Measurements from ENCODE around the gene TRIM65. TPM values are rescaled to one million over a fixed set of nuclear protein-coding genes. Genes with fewer than 3 reads are reported as not detected.

Gene TRIM65
- total and polyA plus RNA-seq, 2 of the 13 experiments (the other 11 are each of a cell fraction or from before 2014, with no cell fraction given): 10.3 to 22.4 TPM

DNA sequence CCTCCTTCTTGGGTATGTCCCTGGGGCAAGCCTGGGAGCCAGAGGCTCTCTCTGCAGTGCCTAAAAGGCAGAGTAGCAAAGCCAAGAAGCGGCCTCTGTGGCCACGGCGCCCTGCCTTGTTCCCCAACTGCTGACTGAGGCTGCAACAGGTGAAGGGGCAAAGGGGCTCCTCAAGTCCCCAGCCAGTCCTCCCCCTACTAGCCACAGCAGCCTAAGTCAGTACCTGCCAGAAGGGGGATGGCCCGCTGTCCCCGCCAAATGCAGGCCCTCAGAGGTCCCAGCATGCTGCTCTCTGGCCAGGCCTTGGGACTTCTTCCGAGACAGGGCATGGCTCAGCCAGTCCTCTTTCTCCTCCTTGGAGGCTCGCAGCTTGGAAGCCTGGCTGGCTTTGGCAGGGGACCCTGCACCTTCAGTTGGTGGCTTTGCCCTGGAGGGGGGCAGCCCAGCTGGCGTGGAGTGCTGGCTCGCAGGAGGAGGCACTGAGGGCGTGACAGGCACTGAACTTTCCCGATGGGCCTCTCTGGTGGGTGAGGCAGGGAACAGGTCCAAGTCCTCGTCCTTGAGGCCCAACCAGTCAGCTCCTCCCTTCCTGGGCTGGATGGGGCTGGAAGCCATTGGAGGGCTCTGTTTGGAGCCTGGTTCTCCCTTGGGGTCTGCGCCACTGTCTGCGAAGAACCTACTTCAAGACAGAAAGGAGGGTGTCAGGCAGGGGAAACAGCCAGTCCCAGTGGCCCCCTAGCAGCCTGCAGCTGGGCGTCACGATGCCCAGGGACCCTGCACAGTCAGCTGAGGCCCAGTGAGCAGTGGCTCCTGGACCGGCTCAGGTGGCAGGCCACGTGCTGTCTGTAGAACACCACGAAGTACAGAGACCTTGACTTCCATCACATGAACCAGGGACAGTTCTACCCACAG lies 26.5 kb upstream of the TRIM65 start (continued):
- TF ChIP-seq ZNF687 (CRISPR knock-in tag; IDR thresholded peaks at IDR 0.05) (peak; percentile 95), HNF4G (IDR thresholded peaks at IDR 0.05; ENCODE audit: borderline replicate concordance, low read depth, low read length) (no peak), HNF4G (CRISPR knock-in tag; IDR thresholded peaks at IDR 0.05; ENCODE audit: borderline replicate concordance, low read depth) (0 out of 2 replicates have a peak, but pooled peaks have one; percentile 14)

DNA sequence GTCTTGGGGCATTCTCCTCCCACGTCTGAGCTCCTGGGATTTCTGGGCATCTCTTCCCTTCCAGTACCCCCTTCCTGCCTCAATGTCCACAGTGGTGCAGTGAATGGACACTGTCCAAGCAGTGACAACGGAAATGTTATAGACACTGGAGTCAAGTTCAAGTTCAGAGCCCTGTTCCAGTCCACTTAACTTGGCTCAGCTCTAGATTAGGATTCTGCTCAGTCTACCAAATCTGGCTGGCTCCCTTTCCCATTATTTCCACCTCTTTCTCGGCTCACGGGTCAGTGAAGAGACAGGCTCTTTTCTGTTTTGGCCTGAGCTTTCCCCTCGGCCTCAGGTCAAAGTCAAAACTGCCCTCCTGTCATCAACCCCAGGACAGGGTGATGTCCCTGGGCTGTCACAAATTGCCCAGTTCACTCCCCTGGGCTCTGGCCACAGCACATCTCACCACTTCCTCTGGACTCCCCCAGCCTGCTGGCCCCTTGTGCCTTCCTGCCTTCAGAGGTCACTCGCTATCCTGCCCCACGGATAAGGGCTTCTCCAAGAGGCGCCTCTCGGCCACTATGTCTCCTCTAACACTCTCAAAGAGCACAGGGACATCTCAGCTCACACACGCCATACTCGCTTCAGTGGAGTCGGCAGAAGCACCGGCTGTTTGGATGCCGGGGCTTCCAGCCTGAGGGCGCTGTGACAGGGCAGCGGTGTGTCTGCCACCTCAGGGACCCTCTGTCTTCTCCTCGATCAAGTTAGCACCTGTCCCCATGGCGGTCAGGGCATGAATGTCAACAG lies 25.6 kb upstream of the TRIM65 start:
- H3K9ac ChIP-seq (ENCODE audit: insufficient read depth, low read depth, low read length): no peak overlapping the region
- H4K20me1 ChIP-seq (ENCODE audit: insufficient read depth, low read length): no peaks in the 10 kb centered on the region
- no peaks in the 10 kb centered on the region for H3K79me2 ChIP-seq (ENCODE audit: insufficient read depth, low read length)
- no peaks in the 10 kb centered on the region for H3K9me3 ChIP-seq (ENCODE audit: low read length)
- ATAC-seq (peak; percentile 36), FAIRE-seq (peak; percentile 40), DNase-seq (ENCODE audit: low spot score) (no peak)
- POLR2A ChIA-PET: interaction anchor here (1.0 to 2.3 kb wide), 2 partner anchors 17 to 54 kb away, joined by 5 to 12 read pairs; partner anchors contain the start of gene MRPL38
- intact Hi-C loops (cut with micrococcal nuclease; ENCODE audit: unreplicated experiment) (no loop called here), in situ Hi-C loops (cut with HindIII; ENCODE audit: extremely low pct_ligation_motif_present, low pct_unique_long_range_greater_than_20kb) (no loop called here)
- no peaks in the 10 kb centered on the region for H3K27me3 ChIP-seq (ENCODE audit: control insufficient read depth in 1 of 2, insufficient read depth in 2 of 2, low read length in 2 of 2)
- CTCF ChIA-PET (ENCODE audit: low intra/inter-chr PET ratio, low total read pairs): no interaction called here
- H2AFZ ChIP-seq (ENCODE audit: low read length): no peak overlapping the region
- BruUV-seq (replicated peaks): no TSS peak
- 70% methylated on average over 18 of the region's 18 CpGs for WGBS (ENCODE audit: low lambda C conversion rate)
- peak overlapping the region; percentile 48 for H3K4me2 ChIP-seq (ENCODE audit: low read depth, low read length)
- peaks cover 41% of the 10 kb centered on the region for H3K4me1 ChIP-seq (ENCODE audit: insufficient read depth, low read length)
- no peaks in the 10 kb centered on the region for H3K36me3 ChIP-seq (replicated peaks in 1 of 2; ENCODE audit: control insufficient read depth in 1 of 2, insufficient read depth in 2 of 2, low read length in 2 of 2)
- no peak overlapping the region for H3K27ac ChIP-seq (ENCODE audit: extremely low read length, insufficient read depth, low read length)
- peak overlapping the region in 1 of 3 experiments; percentile 15; a peak in 1 of 6 replicates for H3K4me3 ChIP-seq (replicated peaks in 1 of 3; ENCODE audit: insufficient read depth in 1 of 3, low read depth in 2 of 3, low read length in 3 of 3)
- TF ChIP-seq ZNF34 (CRISPR knock-in tag; IDR thresholded peaks at IDR 0.05; ENCODE audit: borderline replicate concordance): no peak
- TF ChIP-seq MYC (CRISPR knock-in tag; IDR thresholded peaks at IDR 0.05; ENCODE audit: borderline replicate concordance): 0 out of 2 replicates have a peak, but pooled peaks have one; percentile 7
- TF ChIP-seq ZNF614 (CRISPR knock-in tag; IDR thresholded peaks at IDR 0.05; ENCODE audit: borderline replicate concordance): no peak
- no peak for TF ChIP-seq FOXK1 (CRISPR knock-in tag; IDR thresholded peaks at IDR 0.05; ENCODE audit: borderline replicate concordance, low read depth)
- TF ChIP-seq SIN3B (IDR thresholded peaks at IDR 0.05; ENCODE audit: low read length): no peak
- TF ChIP-seq ZNF292 (CRISPR knock-in tag; IDR thresholded peaks at IDR 0.05; ENCODE audit: borderline replicate concordance, low read depth): no peak
- TF ChIP-seq ZNF501 (CRISPR knock-in tag; IDR thresholded peaks at IDR 0.05): no peak
- TF ChIP-seq TBL1XR1 (IDR thresholded peaks at IDR 0.05; ENCODE audit: borderline replicate concordance, low read length, partially characterized antibody): no peak
- peak; percentile 6 for TF ChIP-seq XRCC5 (optimal IDR thresholded peaks at IDR 0.05; ENCODE audit: low read length)
- no peak for TF ChIP-seq MATR3 (CRISPR knock-in tag; IDR thresholded peaks at IDR 0.05)
- no peak for TF ChIP-seq ZNF660 (CRISPR knock-in tag; IDR thresholded peaks at IDR 0.05; ENCODE audit: borderline replicate concordance, low read depth)
- no peak for TF ChIP-seq ZFP62 (CRISPR knock-in tag; IDR thresholded peaks at IDR 0.05)
- no peak for TF ChIP-seq HOXA9 (CRISPR knock-in tag; IDR thresholded peaks at IDR 0.05; ENCODE audit: borderline replicate concordance)
- TF ChIP-seq XBP1 (CRISPR knock-in tag; IDR thresholded peaks at IDR 0.05): no peak

Measured in HepG2 (cell line).